H9 (cell line): ENCODE results near the gene IFNA7. TPM values are rescaled to one million over a fixed set of nuclear protein-coding genes. Genes with fewer than 3 reads are reported as not detected.

Experiments used
- DNase-seq: peaks from one replicate; pipeline ENCODE4 v3.0.0-alpha.2; 2017
- H2AFZ ChIP-seq: one replicate; pipeline ENCODE4 v1.6.1; 2013; ENCODE audit warnings: mild to moderate bottlenecking, low read length, control low read depth, moderate library complexity
- H2AK5ac ChIP-seq: 2 replicates; pipeline ENCODE4 v1.6.1; 2013; ENCODE audit warnings: low read length, control low read depth, mixed read lengths; ENCODE audit not compliant: insufficient read length
- H2BK120ac ChIP-seq: one replicate; pipeline ENCODE4 v1.6.1; 2013; ENCODE audit warnings: low read depth, mild to moderate bottlenecking, low read length, control low read depth, inconsistent platforms; ENCODE audit not compliant: poor library complexity, severe bottlenecking
- H2BK12ac ChIP-seq: 2 replicates; pipeline ENCODE4 v1.6.1; 2013; ENCODE audit warnings: low read length, control low read depth, mixed read lengths, low read depth; ENCODE audit not compliant: insufficient read length
- H2BK15ac ChIP-seq: 2 replicates; pipeline ENCODE4 v1.6.1; 2013; ENCODE audit warnings: low read depth, low read length, control low read depth
- H2BK20ac ChIP-seq: one replicate; pipeline ENCODE4 v1.6.1; 2013; ENCODE audit warnings: low read depth, mild to moderate bottlenecking, low read length, control low read depth, inconsistent platforms; ENCODE audit not compliant: poor library complexity, severe bottlenecking
- H2BK5ac ChIP-seq: 2 replicates; pipeline ENCODE4 v1.6.1; 2013; ENCODE audit warnings: low read length, control low read depth, mixed read lengths; ENCODE audit not compliant: insufficient read length
- H3K14ac ChIP-seq: 2 replicates; pipeline ENCODE4 v1.6.1; 2013; ENCODE audit warnings: low read length, control low read depth; ENCODE audit not compliant: insufficient read depth
- H3K18ac ChIP-seq: 2 replicates; pipeline ENCODE4 v1.6.1; 2013; ENCODE audit warnings: low read depth, mild to moderate bottlenecking, mixed read lengths, low read length, control low read depth; ENCODE audit not compliant: insufficient read length
- H3K23ac ChIP-seq: 2 replicates; pipeline ENCODE4 v1.6.1; 2013; ENCODE audit warnings: low read length, control low read depth, mixed read lengths, low read depth; ENCODE audit not compliant: insufficient read length
- H3K23me2 ChIP-seq: 2 replicates; pipeline ENCODE4 v1.6.1; 2013; ENCODE audit warnings: low read depth, mild to moderate bottlenecking, mixed read lengths, low read length, control low read depth; ENCODE audit not compliant: insufficient read length, poor library complexity, severe bottlenecking
- H3K27ac ChIP-seq: 2 replicates; pipeline ENCODE4 v1.5.1; 2013; ENCODE audit warnings: low read length, control low read depth, mixed read lengths, low read depth; ENCODE audit not compliant: insufficient read length
- H3K27me3 ChIP-seq: 2 replicates; pipeline ENCODE4 v1.6.1; 2013; ENCODE audit warnings: low read length, control low read depth, inconsistent platforms; ENCODE audit not compliant: insufficient read depth
- H3K4ac ChIP-seq: 2 replicates; pipeline ENCODE4 v1.6.1; 2013; ENCODE audit warnings: low read depth, mild to moderate bottlenecking, control low read depth, inconsistent platforms, low read length, moderate library complexity
- H3K4me1 ChIP-seq: 2 replicates; pipeline ENCODE4 v1.6.1; 2013; ENCODE audit warnings: low read length, control low read depth, inconsistent platforms; ENCODE audit not compliant: insufficient read depth
- H3K4me2 ChIP-seq: 2 replicates; pipeline ENCODE4 v1.6.1; 2013; ENCODE audit warnings: low read length, control low read depth, mixed read lengths; ENCODE audit not compliant: insufficient read length, insufficient read depth
- H3K56ac ChIP-seq: 2 replicates; pipeline ENCODE4 v1.6.1; 2013; ENCODE audit warnings: low read depth, mild to moderate bottlenecking, mixed read lengths, low read length, control low read depth; ENCODE audit not compliant: insufficient read length
- H3K79me1 ChIP-seq: 2 replicates; pipeline ENCODE4 v1.6.1; 2013; ENCODE audit warnings: low read depth, mild to moderate bottlenecking, moderate library complexity, low read length, control low read depth, inconsistent platforms; ENCODE audit not compliant: insufficient read depth, poor library complexity, severe bottlenecking
- H3K79me2 ChIP-seq: 2 replicates; pipeline ENCODE4 v1.6.1; 2013; ENCODE audit warnings: low read length, control low read depth, inconsistent platforms; ENCODE audit not compliant: insufficient read depth
- H3K9ac ChIP-seq: 2 replicates; pipeline ENCODE4 v1.6.1; 2013; ENCODE audit warnings: low read length, control low read depth, mixed read lengths; ENCODE audit not compliant: insufficient read length; ENCODE audit errors: extremely low read depth
- H3K9me3 ChIP-seq: one replicate; pipeline ENCODE4 v1.6.1; 2013; ENCODE audit warnings: low read depth, low read length, inconsistent platforms; ENCODE audit not compliant: control insufficient read depth
- H3T11ph ChIP-seq: one replicate; pipeline ENCODE4 v1.6.1; 2013; ENCODE audit warnings: mild to moderate bottlenecking, low read length, control low read depth, inconsistent platforms
- H4K20me1 ChIP-seq: one replicate; pipeline ENCODE4 v1.6.1; 2013; ENCODE audit not compliant: control insufficient read depth, insufficient read length, insufficient read depth
- H4K5ac ChIP-seq: 2 replicates; pipeline ENCODE4 v1.6.1; 2013; ENCODE audit warnings: low read depth, mild to moderate bottlenecking, mixed read lengths, low read length, control low read depth; ENCODE audit not compliant: insufficient read length
- H4K8ac ChIP-seq: replicated peaks from 2 replicates; pipeline ENCODE4 v1.6.1; 2013; ENCODE audit warnings: low read length, control low read depth, mixed read lengths, low read depth; ENCODE audit not compliant: insufficient read length
- H4K91ac ChIP-seq: 2 replicates; pipeline ENCODE4 v1.6.1; 2013; ENCODE audit warnings: low read depth, mild to moderate bottlenecking, moderate library complexity, mixed read lengths, low read length, control low read depth; ENCODE audit not compliant: insufficient read length
- H3K27ac Mint-ChIP-seq, 3 experiments: 2 replicates in 2 of 3; 3 replicates in 1 of 3; pipeline ENCODE4 v1.8.0; 2020 to 2021; ENCODE audit warnings: mixed read lengths in 3 of 3, mild to moderate bottlenecking in 1 of 3, moderate library complexity in 1 of 3
- H3K27me3 Mint-ChIP-seq: 2 replicates; pipeline ENCODE4 v1.8.0; 2021; ENCODE audit warnings: low read depth, mild to moderate bottlenecking, moderate library complexity, mixed read lengths
- H3K36me3 Mint-ChIP-seq, 3 experiments: 2 replicates in 2 of 3; 3 replicates in 1 of 3; pipeline ENCODE4 v1.8.0; 2020 to 2021; ENCODE audit warnings: low read depth in 3 of 3, mixed read lengths in 3 of 3; ENCODE audit not compliant: insufficient read depth in 1 of 3
- H3K4me1 Mint-ChIP-seq, 2 experiments: 2 replicates each; pipeline ENCODE4 v1.8.0; 2020; ENCODE audit warnings: mixed read lengths in 2 of 2
- H3K4me3 Mint-ChIP-seq, 2 experiments: 2 replicates in 1 of 2; 3 replicates in 1 of 2; pipeline ENCODE4 v1.8.0; 2020 to 2021; ENCODE audit warnings: mild to moderate bottlenecking in 2 of 2, mixed read lengths in 2 of 2, moderate library complexity in 1 of 2
- H3K9me3 Mint-ChIP-seq, 2 experiments: 2 replicates in 1 of 2; 3 replicates in 1 of 2; pipeline ENCODE4 v1.8.0; 2020; ENCODE audit warnings: mild to moderate bottlenecking in 2 of 2, mixed read lengths in 2 of 2, moderate library complexity in 1 of 2
- WGBS: extraction: QIAGEN DNeasy Blood & Tissue Kit; methylation state at CpG from one replicate; pipeline ENCODE4 v1.1.7; 2013; ENCODE audit warnings: missing lambda C conversion rate, low lambda C conversion rate, mixed read lengths; ENCODE audit not compliant: insufficient read length; ENCODE audit errors: extremely low coverage; 5-methylcytosine and 5-hydroxymethylcytosine counted together
- total RNA-seq: library from RNA; stranded (reverse); gene quantifications from 2 replicates; pipeline ENCODE4 v1.2.1, GENCODE V29; 2021
- TF ChIP-seq, protein P1 (sequence below): fragments of 200-600 bp; sonication (generic); conservative IDR thresholded peaks from 3 replicates; pipeline ENCODE4 v1.8.0; 2021; ENCODE audit warnings: antibody characterized with exemption, mild to moderate bottlenecking

The IFNA7 gene
- total RNA-seq, 1 experiment from 2014 or later = not detected

GRCh38 chr9:21172156-21172555, 29.8 kb downstream of the IFNA7 start:
- WGBS = no CpG with 5 or more reads among the region's 3 CpGs
- Histone ChIP-seq H3K4ac (no peak overlapping the region), H4K20me1 (no peaks in the 10 kb centered on the region), H3K27me3 (no peaks in the 10 kb centered on the region), H3K9ac (no peak overlapping the region), H2BK12ac (no peak overlapping the region), H3T11ph (no peak overlapping the region), H2BK20ac (no peak overlapping the region), H4K5ac (no peak overlapping the region), H3K56ac (no peak overlapping the region), H2BK5ac (no peak overlapping the region), H3K4me2 (no peak overlapping the region), H3K4me1 (no peaks in the 10 kb centered on the region), H2AK5ac (no peak overlapping the region), H3K79me1 (no peaks in the 10 kb centered on the region), H2BK120ac (no peak overlapping the region), H3K27ac (no peak overlapping the region), H4K8ac (no peak overlapping the region), H3K18ac (no peak overlapping the region), H3K79me2 (no peaks in the 10 kb centered on the region), H3K23ac (no peak overlapping the region), H3K23me2 (no peaks in the 10 kb centered on the region), H2AFZ (no peak overlapping the region), H4K91ac (no peak overlapping the region), H2BK15ac (no peak overlapping the region), H3K9me3 (no peaks in the 10 kb centered on the region), H3K14ac (no peak overlapping the region)
- Mint-ChIP-seq H3K27me3 (peaks cover 2% of the 10 kb centered on the region), H3K4me1 (no peaks in the 10 kb centered on the region), H3K9me3 (no peaks in the 10 kb centered on the region), H3K4me3 (no peak overlapping the region), H3K27ac (no peak overlapping the region), H3K36me3 (no peaks in the 10 kb centered on the region)
- TF ChIP-seq, protein P1, sequence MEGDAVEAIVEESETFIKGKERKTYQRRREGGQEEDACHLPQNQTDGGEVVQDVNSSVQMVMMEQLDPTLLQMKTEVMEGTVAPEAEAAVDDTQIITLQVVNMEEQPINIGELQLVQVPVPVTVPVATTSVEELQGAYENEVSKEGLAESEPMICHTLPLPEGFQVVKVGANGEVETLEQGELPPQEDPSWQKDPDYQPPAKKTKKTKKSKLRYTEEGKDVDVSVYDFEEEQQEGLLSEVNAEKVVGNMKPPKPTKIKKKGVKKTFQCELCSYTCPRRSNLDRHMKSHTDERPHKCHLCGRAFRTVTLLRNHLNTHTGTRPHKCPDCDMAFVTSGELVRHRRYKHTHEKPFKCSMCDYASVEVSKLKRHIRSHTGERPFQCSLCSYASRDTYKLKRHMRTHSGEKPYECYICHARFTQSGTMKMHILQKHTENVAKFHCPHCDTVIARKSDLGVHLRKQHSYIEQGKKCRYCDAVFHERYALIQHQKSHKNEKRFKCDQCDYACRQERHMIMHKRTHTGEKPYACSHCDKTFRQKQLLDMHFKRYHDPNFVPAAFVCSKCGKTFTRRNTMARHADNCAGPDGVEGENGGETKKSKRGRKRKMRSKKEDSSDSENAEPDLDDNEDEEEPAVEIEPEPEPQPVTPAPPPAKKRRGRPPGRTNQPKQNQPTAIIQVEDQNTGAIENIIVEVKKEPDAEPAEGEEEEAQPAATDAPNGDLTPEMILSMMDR = no peak
- no peak for DNase-seq
